HepG2 (cell line): ENCODE measurements around the gene TEK. TPM values are rescaled to one million over a fixed set of nuclear protein-coding genes. Genes with fewer than 3 reads are reported as not detected.

Experiments used
- ATAC-seq: fragments of 200-7000 bp; cut with Tn5 transposase; 3 replicates; pipeline ENCODE4 v1.9.1; 2020; ENCODE audit warnings: mild to moderate bottlenecking, moderate library complexity
- BruUV-seq: library from RNA; stranded (reverse); fragments of 400-500 nt; replicated peaks from 2 replicates; lab custom pipeline; 2021; lab: Mats Ljungman, UMichigan
- CTCF ChIA-PET: fragments of 300-600 bp; formaldehyde crosslinking; extraction: SDS; loops from one replicate; lab custom pipeline; 2021; ENCODE audit warnings: low total read pairs, inconsistent platforms, low intra/inter-chr PET ratio; lab: Yijun Ruan, JAX
- POLR2A ChIA-PET: fragments of 350-600 bp; sonication (Branson Sonifier 250); formaldehyde crosslinking; loops from one replicate; lab custom pipeline; 2020; ENCODE audit warnings: antibody characterized with exemption, inconsistent platforms; lab: Yijun Ruan, JAX
- DNase-seq: peaks from one replicate; pipeline ENCODE4 v3.0.0-alpha.2; 2015; ENCODE audit warnings: low spot score
- FAIRE-seq: peaks from 3 replicates; lab custom pipeline; 2011; peaks lifted over from hg19 to GRCh38; lab: Jason Lieb, UNC
- H2AFZ ChIP-seq: one replicate; pipeline ENCODE4 v1.6.1; 2011; ENCODE audit warnings: low read length, inconsistent platforms
- H3K27ac ChIP-seq: fragments of 300-600 bp; 3 replicates; pipeline ENCODE4 v1.8.0; 2011; ENCODE audit warnings: mixed run types, mild to moderate bottlenecking, mixed read lengths, low read length, inconsistent platforms; ENCODE audit not compliant: insufficient read depth; ENCODE audit errors: extremely low read length
- H3K27me3 ChIP-seq, 2 experiments: fragments of 200-600 bp in 1 of 2; 2 replicates in 1 of 2; 3 replicates in 1 of 2; pipeline versions ENCODE4 v1.6.0 to v1.8.0; 2011; ENCODE audit warnings: low read length in 2 of 2, mild to moderate bottlenecking in 2 of 2, moderate library complexity in 2 of 2, inconsistent platforms in 1 of 2; ENCODE audit not compliant: insufficient read depth in 2 of 2, control insufficient read depth in 1 of 2
- H3K36me3 ChIP-seq, 2 experiments: fragments of 200-600 bp in 1 of 2; replicated peaks in 1 of 2; 2 replicates in 1 of 2; 3 replicates in 1 of 2; pipeline versions ENCODE4 v1.5.1 to v1.8.0; 2011; ENCODE audit warnings: low read length in 2 of 2, inconsistent platforms in 1 of 2; ENCODE audit not compliant: insufficient read depth in 2 of 2, control insufficient read depth in 1 of 2
- H3K4me1 ChIP-seq: 2 replicates; pipeline ENCODE4 v1.5.1; 2012; ENCODE audit warnings: low read length, inconsistent platforms; ENCODE audit not compliant: insufficient read depth
- H3K4me2 ChIP-seq: 2 replicates; pipeline ENCODE4 v1.6.0; 2011; ENCODE audit warnings: low read depth, low read length, inconsistent platforms
- H3K4me3 ChIP-seq, 3 experiments: fragments of 200-600 bp in 1 of 3; sonication (generic), shearing (Covaris generic) in 1 of 3; replicated peaks in 1 of 3; 2 replicates each; pipeline ENCODE4 v1.5.1; 2011 to 2016; ENCODE audit warnings: low read length in 3 of 3, inconsistent platforms in 2 of 3, low read depth in 2 of 3, mild to moderate bottlenecking in 2 of 3, control low read depth in 1 of 3, mixed read lengths in 1 of 3; ENCODE audit not compliant: insufficient read depth in 1 of 3
- H3K79me2 ChIP-seq: one replicate; pipeline ENCODE4 v1.6.1; 2011; ENCODE audit warnings: low read length, inconsistent platforms; ENCODE audit not compliant: insufficient read depth
- H3K9ac ChIP-seq: 2 replicates; pipeline ENCODE4 v1.6.0; 2011; ENCODE audit warnings: mild to moderate bottlenecking, low read depth, low read length, inconsistent platforms; ENCODE audit not compliant: insufficient read depth
- H3K9me3 ChIP-seq: 2 replicates; pipeline ENCODE4 v1.5.1; 2012; ENCODE audit warnings: mild to moderate bottlenecking, low read length
- H4K20me1 ChIP-seq: 2 replicates; pipeline ENCODE4 v1.6.0; 2011; ENCODE audit warnings: inconsistent platforms, mild to moderate bottlenecking, low read length, moderate library complexity; ENCODE audit not compliant: insufficient read depth
- SALL1 ChIP-seq: sonication (generic); formaldehyde crosslinking; IDR thresholded peaks from 2 replicates; pipeline ENCODE4 v1.8.0; 2022; ENCODE audit warnings: mild to moderate bottlenecking, missing genetic modification reagents
- SNAI1 ChIP-seq: sonication (generic); formaldehyde crosslinking; IDR thresholded peaks from 2 replicates; pipeline ENCODE4 v1.5.0; 2020; ENCODE audit warnings: mild to moderate bottlenecking, missing genetic modification reagents, borderline replicate concordance
- ZNF704 ChIP-seq: sonication (generic); formaldehyde crosslinking; IDR thresholded peaks from 2 replicates; pipeline ENCODE4 v1.8.1; 2023; ENCODE audit warnings: mild to moderate bottlenecking, inconsistent platforms, moderate library complexity, missing genetic modification reagents, borderline replicate concordance
- ZNF780A ChIP-seq: sonication (generic); formaldehyde crosslinking; IDR thresholded peaks from 2 replicates; pipeline ENCODE4 v1.8.0; 2022; ENCODE audit warnings: mild to moderate bottlenecking, missing genetic modification reagents, moderate library complexity
- WGBS: methylation state at CpG from one replicate; pipeline ENCODE4 v1.1.6; 2017; ENCODE audit warnings: low lambda C conversion rate; 5-methylcytosine and 5-hydroxymethylcytosine counted together
- in situ Hi-C: cut with HindIII; loops from 2 replicates; pipeline ENCODE4 v1.10.0; 2017; ENCODE audit warnings: low pct_unique_long_range_greater_than_20kb; ENCODE audit not compliant: extremely low pct_ligation_motif_present
- intact Hi-C: fragments of 100-400 bp; cut with micrococcal nuclease; formaldehyde crosslinking; loops from one replicate; pipeline ENCODE4 v1.10.0; 2022; ENCODE audit not compliant: unreplicated experiment
- polyA plus RNA-seq, 8 experiments: library from polyadenylated mRNA; depleted of rRNA in 3 of 8; stranded (reverse) in 7 of 8; unstranded in 1 of 8; fragments of >200 nt; fragmentation: Illumina TruSeq in 4 of 8; extraction: Trizol in 4 of 8; gene quantifications; 2 replicates each; pipeline versions ENCODE4 v1.2.1 to v1.2.3, GENCODE V29; 2011 to 2016; ENCODE audit warnings: low read depth in 4 of 8, missing spikeins in 1 of 8, mixed read lengths in 1 of 8; ENCODE audit not compliant: insufficient read depth in 1 of 8
- total RNA-seq, 5 experiments: library from RNA; depleted of rRNA; stranded (reverse); fragments of >200 nt; fragmentation: Illumina TruSeq; extraction: Trizol; gene quantifications; 2 replicates each; pipeline ENCODE4 v1.2.3, GENCODE V29; 2016; ENCODE audit warnings: low read depth in 1 of 5
- TF ChIP-seq, protein P1 (sequence below): sonication (generic); formaldehyde crosslinking; IDR thresholded peaks from 2 replicates; pipeline ENCODE4 v1.5.0; 2020; ENCODE audit warnings: missing genetic modification reagents

TEK gene
- total and polyA plus RNA-seq, 2 of the 13 experiments (the other 11 are each of a cell fraction or from before 2014, with no cell fraction given): not detected

DNA sequence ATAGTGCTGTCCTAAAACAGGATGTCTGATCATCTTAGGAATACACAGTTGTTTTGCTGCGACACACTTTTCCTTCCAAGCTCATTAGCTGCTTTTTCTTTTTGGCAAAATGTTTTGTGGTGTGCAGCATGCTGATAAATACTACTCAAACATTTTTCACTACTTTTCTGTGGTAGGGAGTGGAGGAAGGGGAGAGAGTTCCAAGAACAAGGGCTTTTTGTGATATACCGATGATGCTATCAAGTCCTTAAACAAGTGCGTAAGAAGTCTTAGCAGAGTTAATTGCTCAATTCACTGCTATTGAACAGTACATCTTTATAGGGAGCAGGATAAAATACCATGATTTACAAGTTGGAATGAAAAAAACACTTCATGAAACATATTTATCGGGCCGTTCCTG, 23.6 kb upstream of the TEK start:
- 81% methylated on average over 5 of the region's 5 CpGs for WGBS
- Histone ChIP-seq H4K20me1 (no peaks in the 10 kb centered on the region), H3K4me1 (no peaks in the 10 kb centered on the region), H3K27me3 (no peaks in the 10 kb centered on the region), H3K36me3 (no peaks in the 10 kb centered on the region), H3K4me3 (no peak overlapping the region), H3K79me2 (no peaks in the 10 kb centered on the region), H3K4me2 (no peak overlapping the region), H3K9ac (no peak overlapping the region), H3K9me3 (no peaks in the 10 kb centered on the region), H2AFZ (no peak overlapping the region), H3K27ac (no peak overlapping the region)
- FAIRE-seq (no peak), ATAC-seq (no peak), DNase-seq (no peak)
- in situ Hi-C loops (no loop called here), intact Hi-C loops (no loop called here)
- POLR2A ChIA-PET: no interaction called here
- TF ChIP-seq, protein P1, sequence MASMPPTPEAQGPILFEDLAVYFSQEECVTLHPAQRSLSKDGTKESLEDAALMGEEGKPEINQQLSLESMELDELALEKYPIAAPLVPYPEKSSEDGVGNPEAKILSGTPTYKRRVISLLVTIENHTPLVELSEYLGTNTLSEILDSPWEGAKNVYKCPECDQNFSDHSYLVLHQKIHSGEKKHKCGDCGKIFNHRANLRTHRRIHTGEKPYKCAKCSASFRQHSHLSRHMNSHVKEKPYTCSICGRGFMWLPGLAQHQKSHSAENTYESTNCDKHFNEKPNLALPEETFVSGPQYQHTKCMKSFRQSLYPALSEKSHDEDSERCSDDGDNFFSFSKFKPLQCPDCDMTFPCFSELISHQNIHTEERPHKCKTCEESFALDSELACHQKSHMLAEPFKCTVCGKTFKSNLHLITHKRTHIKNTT (CRISPR knock-in tag): no peak
- TF ChIP-seq SNAI1 (no peak), ZNF704 (no peak), SALL1 (CRISPR knock-in tag) (no peak), ZNF780A (CRISPR knock-in tag) (no peak)
- no TSS peak for BruUV-seq
- CTCF ChIA-PET: no interaction called here
